Gastroesophageal sphincter (tissue), 4 donors: ENCODE results near the gene CA11. TPM values are rescaled to one million over a fixed set of nuclear protein-coding genes. Genes with fewer than 3 reads are reported as not detected.

Source experiments
- ATAC-seq: fragments of 150-250 bp; one replicate; pipeline ENCODE4 v1.9.1; 2016; ENCODE audit warnings: mild to moderate bottlenecking, moderate library complexity
- H3K27ac ChIP-seq, 4 donors: fragments of 200-600 bp; sonication (generic) in 3 of 4; 1 replicate in 3 of 4; 2 replicates in 1 of 4; pipeline ENCODE4 v1.5.1; 2016 to 2019
- H3K27me3 ChIP-seq: fragments of 200-600 bp; sonication (generic); one replicate; pipeline ENCODE4 v1.5.1; 2019
- H3K36me3 ChIP-seq, 2 donors: fragments of 200-600 bp; sonication (generic); one replicate each; pipeline ENCODE4 v1.5.1; 2019; ENCODE audit warnings: control low read depth in 1 of 2
- H3K4me1 ChIP-seq, 3 donors: fragments of 200-600 bp; sonication (generic); 1 replicate in 2 of 3; 2 replicates in 1 of 3; pipeline ENCODE4 v1.5.1; 2016 to 2019; ENCODE audit warnings: control low read depth in 2 of 3
- H3K4me3 ChIP-seq, 2 donors: fragments of 200-600 bp; sonication (generic); one replicate each; pipeline ENCODE4 v1.5.1; 2019; ENCODE audit warnings: mild to moderate bottlenecking in 1 of 2, moderate library complexity in 1 of 2
- H3K9me3 ChIP-seq, 3 donors: fragments of 200-600 bp; sonication (generic); one replicate each; pipeline ENCODE4 v1.5.1; 2017 to 2019; ENCODE audit warnings: control low read depth in 2 of 3
- CTCF ChIP-seq, 4 experiments: fragments of 200-600 bp in 2 of 4; fragments of 450-650 bp in 2 of 4; sonication (generic) in 1 of 4; IDR thresholded peaks; one replicate each; pipeline ENCODE4 v1.5.1; 2017 to 2019; ENCODE audit warnings: antibody characterized with exemption in 4 of 4, mild to moderate bottlenecking in 2 of 4, moderate library complexity in 2 of 4
- EP300 ChIP-seq: sonication (generic); formaldehyde crosslinking; IDR thresholded peaks from one replicate; pipeline ENCODE4 v1.6.1; 2017; ENCODE audit warnings: antibody characterized with exemption, mild to moderate bottlenecking
- POLR2A ChIP-seq, 2 donors: fragments of 450-650 bp; IDR thresholded peaks; one replicate each; pipeline ENCODE4 v1.6.1; 2017; ENCODE audit warnings: antibody characterized with exemption in 2 of 2, mild to moderate bottlenecking in 2 of 2, moderate library complexity in 1 of 2
- POLR2AphosphoS5 ChIP-seq: sonication (generic); formaldehyde crosslinking; IDR thresholded peaks from one replicate; pipeline ENCODE4 v1.6.1; 2017; ENCODE audit warnings: antibody characterized with exemption
- WGBS, 2 donors: methylation state at CpG; one replicate each; pipeline ENCODE4 v1.1.5; 2018; ENCODE audit warnings: low coverage in 1 of 2; 5-methylcytosine and 5-hydroxymethylcytosine counted together
- total RNA-seq, 4 donors: library from RNA; depleted of rRNA; stranded (reverse); fragments of >200 nt; gene quantifications; one replicate each; pipeline ENCODE4 v1.1.0, GENCODE V29; 2016

Gene CA11
- total RNA-seq, 4 donors from 2014 or later: 10.0 to 28.5 (median 12.5) TPM

GRCh38 chr19:48670699-48671445, 24.9 kb upstream of the CA11 start:
- no peak overlapping the region for H3K4me3 ChIP-seq
- WGBS, 2 donors: 67 to 75% methylated on average over 2 to 13 of the region's 21 CpGs
- H3K4me1 ChIP-seq: peaks cover 0 to 10% (median 6%) of the 10 kb centered on the region in 3 donors
- no peaks in the 10 kb centered on the region for H3K27me3 ChIP-seq
- H3K36me3 ChIP-seq: no peaks in the 10 kb centered on the region
- ATAC-seq: no peak
- H3K9me3 ChIP-seq: no peaks in the 10 kb centered on the region
- no peak for TF ChIP-seq POLR2AphosphoS5
- no peak for TF ChIP-seq EP300
- no peak for TF ChIP-seq POLR2A (IDR thresholded peaks at IDR 0.05)
- no peak for TF ChIP-seq CTCF (IDR thresholded peaks at IDR 0.05)
- no peak overlapping the region for H3K27ac ChIP-seq

DNA sequence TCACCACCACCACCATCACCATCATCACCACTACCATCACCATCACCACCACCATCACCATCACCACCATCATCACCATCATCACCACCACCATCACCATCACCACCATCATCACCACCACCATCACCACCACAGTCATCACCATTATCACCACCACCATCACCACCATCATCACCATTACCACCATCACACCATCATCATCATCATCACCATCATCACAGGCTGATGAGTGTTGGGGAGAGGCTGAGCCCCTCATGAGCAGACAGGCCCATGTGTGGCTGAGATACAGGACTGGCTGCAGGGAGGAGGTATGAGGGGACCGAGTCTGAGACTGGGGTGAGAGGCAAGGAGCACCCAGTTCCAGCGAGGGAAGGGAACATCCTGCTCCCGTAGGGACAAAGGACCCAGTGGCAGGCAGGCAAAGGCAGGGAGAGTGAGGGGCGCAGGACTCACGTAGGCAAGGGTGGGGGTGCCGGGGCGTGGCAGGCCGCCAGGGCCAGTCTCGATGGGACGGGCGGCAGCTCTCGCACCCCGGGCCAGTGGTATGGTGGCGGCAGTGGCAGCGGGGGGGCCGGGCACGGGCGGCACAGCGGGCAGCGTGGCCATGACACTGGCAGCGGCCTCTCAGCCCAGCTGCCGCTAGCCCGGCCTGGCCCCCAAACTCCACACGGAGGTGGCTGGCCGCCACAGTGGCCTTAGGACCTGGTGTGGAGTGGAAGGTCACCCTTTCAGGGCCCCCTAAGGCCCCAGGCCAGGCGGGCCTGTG, 24.1 kb upstream of the CA11 start:
- H3K4me1 ChIP-seq: peaks cover 0 to 2% (median 1%) of the 10 kb centered on the region in 3 donors
- no peak for ATAC-seq
- no peaks in the 10 kb centered on the region for H3K27me3 ChIP-seq
- H3K4me3 ChIP-seq: no peak overlapping the region
- 75 to 100% methylated on average over 2 to 6 of the region's 26 CpGs for WGBS, 2 donors
- TF ChIP-seq POLR2AphosphoS5 (no peak), CTCF (IDR thresholded peaks at IDR 0.05) (no peak), EP300 (no peak), POLR2A (IDR thresholded peaks at IDR 0.05) (no peak)
- no peaks in the 10 kb centered on the region for H3K36me3 ChIP-seq
- no peak overlapping the region for H3K27ac ChIP-seq
- no peaks in the 10 kb centered on the region for H3K9me3 ChIP-seq

DNA sequence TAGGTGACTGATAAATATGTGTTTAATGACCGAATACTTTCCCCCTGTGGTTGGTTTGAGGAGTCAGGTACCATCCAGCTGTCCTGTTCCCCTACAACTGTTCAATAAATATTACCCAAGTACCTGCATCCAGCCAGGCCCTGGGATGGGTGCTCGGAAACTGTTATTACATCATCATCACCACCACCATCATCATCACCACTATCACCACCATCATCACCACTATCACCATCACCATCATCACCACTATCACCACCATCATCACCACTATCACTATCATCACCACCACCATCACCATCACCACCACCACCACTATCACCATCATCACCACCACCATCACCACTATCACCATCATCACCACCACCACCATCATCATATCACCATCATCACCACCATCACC, 22.8 kb upstream of the CA11 start:
- Histone ChIP-seq H3K27me3 (no peaks in the 10 kb centered on the region), H3K4me1 (no peaks in the 10 kb centered on the region), H3K27ac (no peak overlapping the region), H3K9me3 (no peaks in the 10 kb centered on the region), H3K4me3 (no peak overlapping the region), H3K36me3 (no peaks in the 10 kb centered on the region)
- 90 to 100% methylated on average over 2 of the region's 2 CpGs for WGBS, 2 donors
- no peak for ATAC-seq
- TF ChIP-seq CTCF (IDR thresholded peaks at IDR 0.05) (no peak), EP300 (no peak), POLR2AphosphoS5 (no peak), POLR2A (IDR thresholded peaks at IDR 0.05) (no peak)

DNA sequence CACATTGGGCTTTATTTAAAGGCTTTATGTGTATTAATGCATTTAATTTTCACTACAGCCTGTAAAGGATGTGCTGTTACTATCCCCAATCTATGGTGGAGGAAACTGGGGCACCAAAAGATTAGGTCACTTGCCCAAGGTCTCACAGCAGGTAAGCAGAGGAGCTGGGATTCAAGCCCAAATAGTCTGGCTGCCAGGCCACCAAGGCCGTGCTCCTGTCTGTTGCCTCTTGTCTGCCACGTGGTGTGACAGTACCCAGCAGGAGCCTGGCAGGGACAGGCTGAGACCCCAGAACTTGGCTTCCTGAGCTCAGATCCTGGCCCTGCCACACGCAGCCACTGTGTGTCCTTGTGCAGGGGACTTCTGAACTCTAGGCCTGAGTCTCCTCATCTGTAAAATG, 22.3 kb upstream of the CA11 start:
- Histone ChIP-seq H3K4me3 (no peak overlapping the region), H3K27me3 (no peaks in the 10 kb centered on the region), H3K36me3 (no peaks in the 10 kb centered on the region), H3K4me1 (no peaks in the 10 kb centered on the region), H3K27ac (no peak overlapping the region), H3K9me3 (no peaks in the 10 kb centered on the region)
- 100% methylated on average over 1 of the region's 3 CpGs for WGBS, 2 donors
- TF ChIP-seq EP300 (no peak), POLR2A (IDR thresholded peaks at IDR 0.05) (no peak), CTCF (IDR thresholded peaks at IDR 0.05) (no peak), POLR2AphosphoS5 (no peak)
- ATAC-seq: no peak
